OCI-LY1 (cell line): ENCODE data around the gene LAMC1.

Source experiments
- H2AFZ ChIP-seq: fragments of 200-600 bp; sonication (generic), shearing (Covaris generic); 2 replicates; pipeline ENCODE4 v1.6.0; 2014; ENCODE audit warnings: antibody characterized with exemption, mild to moderate bottlenecking, low read length
- H3F3A ChIP-seq: fragments of 200-600 bp; sonication (generic), shearing (Covaris generic); 2 replicates; pipeline ENCODE4 v1.6.0; 2014; ENCODE audit warnings: mild to moderate bottlenecking, antibody characterized with exemption, low read length, moderate library complexity; ENCODE audit not compliant: insufficient read depth
- H3K27ac ChIP-seq: fragments of 200-600 bp; sonication (generic); 2 replicates; pipeline ENCODE4 v1.5.1; 2014; ENCODE audit warnings: low read length, mixed run types, mild to moderate bottlenecking, low read depth; ENCODE audit not compliant: poor library complexity, severe bottlenecking
- H3K27me3 ChIP-seq: fragments of 200-600 bp; sonication (generic); 2 replicates; pipeline ENCODE4 v1.6.0; 2014; ENCODE audit warnings: antibody characterized with exemption, mild to moderate bottlenecking, low read length, moderate library complexity; ENCODE audit not compliant: insufficient read depth
- H3K36me3 ChIP-seq: fragments of 200-600 bp; sonication (generic); 2 replicates; pipeline ENCODE4 v1.6.1; 2014; ENCODE audit warnings: mild to moderate bottlenecking, antibody characterized with exemption, low read length, moderate library complexity, mixed read lengths; ENCODE audit not compliant: insufficient read depth
- H3K4me1 ChIP-seq: fragments of 200-600 bp; sonication (generic); 2 replicates; pipeline ENCODE4 v1.5.1; 2014; ENCODE audit warnings: mild to moderate bottlenecking, low read length, moderate library complexity; ENCODE audit not compliant: insufficient read depth, severe bottlenecking
- H3K4me2 ChIP-seq: fragments of 200-600 bp; sonication (generic), shearing (Covaris generic); 2 replicates; pipeline ENCODE4 v1.6.1; 2014; ENCODE audit warnings: low read length
- H3K4me3 ChIP-seq: fragments of 200-600 bp; sonication (generic); 2 replicates; pipeline ENCODE4 v1.5.1; 2014; ENCODE audit warnings: low read length, low read depth, mild to moderate bottlenecking, mixed read lengths; ENCODE audit not compliant: poor library complexity, severe bottlenecking
- H3K79me2 ChIP-seq: fragments of 200-600 bp; shearing (Covaris generic); 2 replicates; pipeline ENCODE4 v1.6.1; 2016; ENCODE audit warnings: mixed run types, low read length, mixed read lengths; ENCODE audit not compliant: insufficient read depth
- H3K9ac ChIP-seq: fragments of 200-600 bp; sonication (generic), shearing (Covaris generic); 2 replicates; pipeline ENCODE4 v1.6.1; 2014; ENCODE audit warnings: mild to moderate bottlenecking, low read length, mixed read lengths
- H3K9me2 ChIP-seq: fragments of 200-600 bp; sonication (generic), shearing (Covaris generic); 2 replicates; pipeline ENCODE4 v1.6.1; 2014; ENCODE audit warnings: low read depth, mild to moderate bottlenecking, low read length, mixed read lengths
- H3K9me3 ChIP-seq: fragments of 200-600 bp; shearing (Covaris generic); 2 replicates; pipeline ENCODE4 v1.6.1; 2014; ENCODE audit warnings: low read length, mixed read lengths
- H4K20me1 ChIP-seq: fragments of 200-600 bp; sonication (generic), shearing (Covaris generic); 2 replicates; pipeline ENCODE4 v1.6.0; 2016; ENCODE audit warnings: mild to moderate bottlenecking, low read length; ENCODE audit not compliant: insufficient read depth
- CTCF ChIP-seq: fragments of 200-600 bp; sonication (generic), shearing (Covaris generic); IDR thresholded peaks from 2 replicates; pipeline ENCODE4 v1.5.1; 2017; ENCODE audit warnings: mild to moderate bottlenecking, antibody characterized with exemption, low read length, moderate library complexity, mixed read lengths
- EZH2 ChIP-seq: fragments of 200-600 bp; sonication (generic), shearing (Covaris generic); IDR thresholded peaks from 2 replicates; pipeline ENCODE4 v1.8.0; 2017; ENCODE audit warnings: borderline replicate concordance, mixed run types, mild to moderate bottlenecking, antibody characterized with exemption, low read length, moderate library complexity, mixed read lengths

The LAMC1 gene

GRCh38 chr1:183092350-183092749 lies 69.1 kb downstream of the LAMC1 start:
- H2AFZ ChIP-seq, result no peak overlapping the region
- TF ChIP-seq EZH2, result no peak
- no peak for TF ChIP-seq CTCF
- peaks cover 59% of the 10 kb centered on the region for H3K4me1 ChIP-seq
- peak overlapping the region; percentile 3 for H3K4me3 ChIP-seq
- peak overlapping the region; percentile 85 for H3K27ac ChIP-seq
- no peaks in the 10 kb centered on the region for H4K20me1 ChIP-seq
- no peaks in the 10 kb centered on the region for H3F3A ChIP-seq
- peak overlapping the region; percentile 51 for H3K9ac ChIP-seq
- H3K27me3 ChIP-seq, result no peaks in the 10 kb centered on the region
- no peaks in the 10 kb centered on the region for H3K9me2 ChIP-seq
- peaks cover 5% of the 10 kb centered on the region; the same call in 1 of the 2 replicates for H3K79me2 ChIP-seq
- H3K36me3 ChIP-seq, result no peaks in the 10 kb centered on the region
- peak overlapping the region; percentile 49; the same call in 1 of the 2 replicates for H3K4me2 ChIP-seq
- H3K9me3 ChIP-seq, result no peaks in the 10 kb centered on the region

GRCh38 chr1:183093066-183093668 lies 69.9 kb downstream of the LAMC1 start:
- no peak overlapping the region for H3K4me2 ChIP-seq
- peak overlapping the region; percentile 85 for H3K27ac ChIP-seq
- H3K9me3 ChIP-seq, result no peaks in the 10 kb centered on the region
- H2AFZ ChIP-seq, result no peak overlapping the region
- H3K4me1 ChIP-seq, result peaks cover 66% of the 10 kb centered on the region
- peaks cover 5% of the 10 kb centered on the region; the same call in 1 of the 2 replicates for H3K79me2 ChIP-seq
- no peak overlapping the region for H3K9ac ChIP-seq
- H3K4me3 ChIP-seq, result no peak overlapping the region
- TF ChIP-seq EZH2 (no peak), CTCF (no peak)
- no peaks in the 10 kb centered on the region for H3K27me3 ChIP-seq
- H3K36me3 ChIP-seq, result no peaks in the 10 kb centered on the region
- no peaks in the 10 kb centered on the region for H4K20me1 ChIP-seq
- H3F3A ChIP-seq, result no peaks in the 10 kb centered on the region
- H3K9me2 ChIP-seq, result no peaks in the 10 kb centered on the region

- Histone ChIP-seq H3K27me3 (no peaks in the 10 kb centered on the region), H3K9ac (no peak overlapping the region), H3K79me2 (peaks cover 5% of the 10 kb centered on the region; the same call in 1 of the 2 replicates), H3F3A (no peaks in the 10 kb centered on the region), H3K4me2 (no peak overlapping the region), H3K9me2 (no peaks in the 10 kb centered on the region), H4K20me1 (no peaks in the 10 kb centered on the region), H3K27ac (no peak overlapping the region), H3K36me3 (no peaks in the 10 kb centered on the region), H2AFZ (no peak overlapping the region), H3K4me3 (no peak overlapping the region), H3K4me1 (peaks cover 65% of the 10 kb centered on the region), H3K9me3 (no peaks in the 10 kb centered on the region)
- no peak for TF ChIP-seq EZH2
- no peak for TF ChIP-seq CTCF
Observed at GRCh38 chr1:183093786-183094298, 70.6 kb downstream of the LAMC1 start.
